GM21723 (cell line): ENCODE data around the gene LCN15.
"Not testable (repeated sequence)": the region's sequence is repeated elsewhere in the genome, so short reads cannot be mapped to it uniquely, and the experiment has no call there.

Experiments used
- ATAC-seq: cut with Tn5 transposase; IDR thresholded peaks from one replicate; pipeline ENCODE4 v1.9.1; 2021; ENCODE audit warnings: mild to moderate bottlenecking, moderate library complexity; ENCODE audit not compliant: unreplicated experiment

LCN15 gene

DNA sequence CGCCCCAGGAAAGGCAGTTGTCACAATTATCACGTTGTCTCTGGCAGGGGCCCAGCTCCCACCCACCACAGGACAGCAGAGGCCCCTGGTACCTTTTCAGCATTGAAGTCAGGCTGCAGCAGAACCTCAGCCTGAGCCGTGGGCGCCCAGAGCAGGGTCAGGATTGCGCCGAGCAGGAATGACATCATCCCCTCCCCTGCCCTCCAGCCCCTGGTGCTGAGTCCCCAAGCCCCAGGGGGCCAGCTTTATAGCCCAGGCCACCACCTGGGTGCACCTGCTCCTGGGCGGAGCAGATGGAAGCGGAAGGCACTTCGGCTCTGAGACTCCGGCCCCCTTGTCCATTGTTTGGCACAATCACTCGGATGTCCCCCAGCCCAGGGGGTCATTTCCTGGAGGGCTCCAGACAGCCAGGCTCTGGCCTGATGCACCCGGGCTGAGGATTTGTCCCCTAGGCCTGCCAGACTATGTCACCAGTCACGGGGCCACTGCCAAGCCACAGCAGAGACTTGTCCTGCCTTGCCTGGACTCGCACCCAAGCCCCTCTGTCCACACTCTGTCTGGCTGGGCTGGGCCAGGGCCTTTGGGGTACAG is at the start of gene LCN15:
Gene LCN15 (minus strand): TSS at position 218 of the 591 bp plus-strand sequence. CDS start 30 bp downstream, at position 188.
- ATAC-seq = no peak

DNA sequence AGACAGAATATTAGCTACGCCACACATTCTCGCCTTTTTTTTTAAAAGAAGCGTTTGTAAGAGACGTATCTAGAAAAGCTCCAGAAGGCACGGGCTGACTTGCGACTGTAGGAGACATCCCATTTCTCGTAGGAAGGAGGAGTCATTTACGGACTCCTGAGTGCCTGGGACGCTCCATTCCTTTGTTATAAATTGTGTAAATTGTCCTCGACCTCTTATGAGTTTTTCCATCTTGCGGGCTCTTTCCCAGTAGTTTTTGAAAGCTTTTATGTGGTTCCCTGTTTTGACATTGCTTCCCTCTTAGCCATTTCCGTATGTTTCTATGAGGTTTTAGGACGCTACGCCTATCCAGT is 44.5 kb upstream of the LCN15 start:
- ATAC-seq = no peak

DNA sequence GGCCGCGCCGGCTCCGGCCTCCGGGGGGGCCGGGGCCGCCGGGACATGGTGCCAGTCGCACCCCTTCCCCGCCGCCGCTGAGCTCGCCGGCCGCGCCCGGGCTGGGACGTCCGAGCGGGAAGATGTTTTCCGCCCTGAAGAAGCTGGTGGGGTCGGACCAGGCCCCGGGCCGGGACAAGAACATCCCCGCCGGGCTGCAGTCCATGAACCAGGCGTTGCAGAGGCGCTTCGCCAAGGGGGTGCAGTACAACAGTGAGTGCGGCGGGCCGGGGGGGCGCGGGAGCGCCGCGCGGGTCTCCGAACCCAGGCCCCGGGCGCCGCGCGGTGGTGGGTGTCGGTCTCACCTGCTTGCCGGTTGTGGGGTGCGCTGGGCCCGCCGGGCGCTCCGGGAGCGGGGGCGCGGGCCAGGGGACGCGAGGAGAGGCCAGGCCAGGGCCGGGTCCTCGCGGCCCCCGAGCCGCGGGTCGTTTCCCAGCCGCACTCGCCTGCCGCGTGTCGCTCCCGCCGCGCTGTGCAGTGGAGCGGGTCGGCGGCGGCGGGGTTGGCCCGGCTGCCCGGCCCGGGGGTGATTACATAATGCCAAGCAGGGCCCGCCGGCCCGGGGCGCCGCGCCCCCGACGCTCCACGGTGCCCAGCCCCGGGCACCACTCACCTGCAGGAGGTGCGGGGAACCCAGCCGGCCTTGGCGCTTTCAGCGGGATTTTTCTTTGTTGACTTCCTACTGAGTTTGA is 43.9 kb upstream of the LCN15 start:
- ATAC-seq = peak; percentile 30

GRCh38 chr9:136807281-136808074 is 43.2 kb upstream of the LCN15 start, which contains the start of gene RABL6:
RABL6 (plus strand) TSS chr9:136807948; CDS start chr9:136808197, 249 bp downstream.
- peak; percentile 59 for ATAC-seq

DNA sequence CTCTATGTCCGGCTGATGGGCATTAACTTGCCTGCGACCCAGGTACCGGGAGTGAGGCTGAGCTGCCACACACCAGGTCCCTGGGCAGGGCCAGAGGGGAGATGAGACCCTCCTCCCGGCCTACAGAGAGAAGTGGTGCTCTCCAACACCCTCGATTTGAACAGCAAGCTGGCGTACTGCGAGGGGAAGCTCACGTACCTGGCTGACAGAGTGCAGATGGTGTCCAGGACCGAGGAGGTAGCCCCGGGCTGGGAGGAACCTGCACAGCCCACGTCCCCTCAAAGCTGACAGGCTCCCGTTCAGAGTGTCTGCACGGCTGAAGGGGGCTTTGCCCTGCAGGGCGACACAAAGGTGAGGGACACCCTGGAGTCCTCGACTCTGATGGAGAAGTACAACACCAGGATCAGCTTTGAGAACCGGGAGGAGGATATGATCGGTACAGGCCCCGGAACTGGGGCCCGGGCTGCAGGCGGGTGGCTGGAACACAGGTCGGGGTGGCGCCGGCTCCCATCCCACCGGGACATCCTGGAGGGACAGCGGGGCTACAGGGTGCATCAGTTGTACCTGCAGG is 42.4 kb upstream of the LCN15 start:
- ATAC-seq = no peak

GRCh38 chr9:136806067-136806466 is 41.7 kb upstream of the LCN15 start:
- no peak for ATAC-seq

- no peak for ATAC-seq
Measured at GRCh38 chr9:136805207-136805740, 41.0 kb upstream of the LCN15 start.

DNA sequence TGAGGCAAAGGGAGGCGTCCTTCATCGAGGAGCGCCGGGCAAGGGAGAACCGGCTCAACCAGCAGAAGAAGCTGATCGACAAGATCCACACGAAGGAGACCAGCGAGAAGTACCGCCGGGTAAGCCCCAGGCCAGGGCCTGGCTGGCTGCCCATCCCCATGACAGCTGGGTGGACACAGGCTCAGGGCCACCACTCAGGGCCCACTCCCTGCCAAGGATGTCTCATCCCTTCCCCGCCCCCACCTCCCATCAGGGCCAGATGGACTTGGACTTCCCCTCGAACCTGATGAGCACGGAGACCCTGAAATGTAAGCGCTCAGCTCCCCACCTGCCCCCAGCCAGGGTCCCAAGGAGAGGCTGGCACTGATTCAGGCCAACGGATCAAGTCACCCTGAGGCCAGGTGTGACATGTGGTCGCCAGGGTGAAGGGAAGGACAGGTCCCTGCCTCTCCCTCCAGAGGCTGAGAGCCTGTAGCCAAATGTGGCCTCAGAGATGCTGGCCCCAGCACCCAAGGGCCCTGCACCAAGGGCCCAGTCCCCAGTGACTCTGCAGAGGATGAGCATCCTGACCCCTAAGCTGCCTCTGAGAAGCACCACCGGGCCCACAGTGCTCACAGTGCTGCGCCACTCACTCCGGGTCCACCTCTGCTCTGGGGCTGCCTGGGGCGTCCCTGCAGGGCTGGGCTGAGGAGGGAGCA is 40.3 kb upstream of the LCN15 start:
- ATAC-seq = no peak

- no peak for ATAC-seq
Measured at GRCh38 chr9:136803551-136804508, 39.5 kb upstream of the LCN15 start.

- not testable (repeated sequence) for ATAC-seq
Measured at GRCh38 chr9:136803009-136803550, 38.8 kb upstream of the LCN15 start.

DNA sequence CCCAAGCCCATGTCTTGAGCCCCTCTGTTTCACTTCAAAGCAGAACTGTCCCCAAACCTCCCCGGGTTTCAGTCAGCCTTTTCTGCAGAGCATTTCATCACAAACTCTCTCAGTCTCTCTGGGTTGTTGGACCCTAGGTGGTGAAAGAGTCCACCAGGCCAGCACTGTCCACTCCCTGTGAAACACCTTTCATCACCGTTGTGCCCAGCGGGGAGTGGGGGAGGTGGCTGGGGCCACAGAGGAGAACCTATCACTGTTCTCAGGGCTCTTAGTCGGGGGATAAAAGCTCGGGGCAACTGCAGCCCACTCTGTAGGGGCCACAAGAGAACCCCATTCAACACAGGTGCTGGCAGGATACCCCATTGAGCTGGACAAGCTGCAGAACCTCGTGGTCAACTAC is 38.0 kb upstream of the LCN15 start:
- no peak for ATAC-seq

- ATAC-seq = peak; percentile 39
Measured at GRCh38 chr9:136799854-136800657, 35.7 kb upstream of the LCN15 start.

GRCh38 chr9:136799079-136799853 is 34.9 kb upstream of the LCN15 start:
- no peak for ATAC-seq

DNA sequence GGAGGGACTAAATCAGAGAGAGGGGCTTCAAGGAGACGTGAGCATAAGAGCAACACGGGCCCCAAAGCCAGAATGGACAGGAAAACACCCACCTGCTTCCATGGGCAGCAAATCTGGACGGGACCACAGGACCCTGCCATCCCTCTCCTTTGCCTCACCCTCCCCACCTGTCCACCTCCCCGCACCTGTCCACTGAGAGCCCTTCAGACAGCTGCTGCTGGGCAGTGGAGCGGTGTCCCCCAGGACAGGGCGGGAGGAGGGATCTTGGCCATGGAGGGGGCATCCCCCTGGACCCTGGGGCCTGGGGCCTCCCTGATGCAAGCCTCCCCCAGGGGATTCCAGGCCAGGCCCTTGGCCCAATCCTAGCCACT is 34.4 kb upstream of the LCN15 start:
- ATAC-seq = no peak

DNA sequence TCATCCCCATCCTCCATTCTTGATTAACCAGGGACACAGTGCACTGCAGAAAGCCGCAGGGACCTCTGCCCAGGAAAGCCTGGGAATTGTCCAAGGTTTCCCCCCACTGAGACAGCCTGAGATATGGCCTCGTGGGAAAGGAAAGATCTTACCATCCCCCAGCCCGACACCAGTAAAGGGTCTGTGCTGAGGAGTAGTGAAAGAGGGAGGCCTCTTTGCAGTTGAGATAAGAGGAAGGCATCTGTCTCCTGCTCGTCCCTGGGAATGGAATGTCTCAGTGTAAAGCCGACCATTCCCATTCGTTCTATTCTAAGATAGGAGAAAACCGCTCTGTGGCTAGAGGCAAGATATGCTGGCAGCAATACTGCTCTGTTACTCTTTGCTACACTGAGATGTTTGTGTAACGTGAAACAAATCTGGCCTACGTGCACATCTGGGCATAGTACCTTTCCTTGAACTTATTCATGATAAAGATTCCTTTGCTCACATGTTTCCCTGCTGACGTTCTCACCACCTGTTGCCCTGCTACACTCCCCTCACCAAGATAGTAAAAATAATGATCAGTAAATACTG is 32.5 kb upstream of the LCN15 start:
- ATAC-seq = not testable (repeated sequence)

DNA sequence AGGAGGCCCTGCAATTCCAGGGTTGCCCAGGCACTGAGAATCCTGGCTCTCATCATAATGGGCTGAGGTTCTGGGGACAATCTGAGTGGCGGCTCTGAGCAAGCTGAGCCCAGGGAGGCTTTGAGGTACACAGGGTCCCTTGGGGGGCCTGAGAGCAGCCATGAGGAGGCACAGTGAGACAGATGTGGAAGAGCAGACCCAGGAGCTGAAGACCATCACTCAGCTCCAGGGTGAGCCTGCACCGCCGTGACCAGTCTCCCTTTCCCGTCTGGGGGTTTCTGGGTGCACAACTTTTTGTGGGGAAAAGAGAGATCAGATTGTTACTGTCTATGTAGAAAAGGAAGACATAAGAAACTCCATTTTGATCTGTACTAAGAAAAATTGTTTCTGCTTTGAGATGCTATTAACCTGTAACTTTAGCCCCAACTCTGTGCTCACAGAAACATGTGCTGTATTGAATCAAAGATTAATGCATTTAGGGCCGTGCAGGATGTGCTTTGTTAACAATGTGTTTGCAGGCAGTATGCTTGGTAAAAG is 32.0 kb upstream of the LCN15 start, which contains the start of gene CCDC183:
Gene CCDC183 (plus strand): TSS at position 101 of the 537 bp plus-strand sequence. CDS start 60 bp downstream, at position 161.
- no peak for ATAC-seq

DNA sequence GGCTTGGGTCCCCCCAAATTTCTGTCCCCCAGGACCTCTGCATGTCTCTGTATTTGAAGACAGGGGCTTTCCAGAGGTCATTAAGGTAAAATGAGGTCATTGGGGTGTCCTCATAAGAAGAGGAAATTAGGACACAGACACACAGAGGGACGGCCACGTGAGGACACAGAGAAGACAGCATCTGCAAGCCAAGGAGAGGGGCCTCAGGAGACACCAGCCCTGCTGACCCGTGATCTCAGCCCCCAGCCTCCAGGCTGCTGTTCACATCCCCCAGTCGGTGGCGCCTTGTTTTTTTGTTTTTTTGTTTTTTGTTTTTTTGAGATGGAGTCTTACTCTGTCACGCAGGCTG is 30.7 kb upstream of the LCN15 start:
- ATAC-seq = no peak
